Measurements from ENCODE around the gene ATF4.
A peak's percentile ranks its signal among the peaks of the same experiment; 100 is the strongest.

The ATF4 gene

GRCh38 chr22:39473851-39474250 lies 46.5 kb upstream of the ATF4 start:
- H3K4me2 ChIP-seq (ENCODE audit: low read depth, low read length): peak overlapping the region; percentile 84; the same call in 1 of the 2 replicates
- H3K36me3 ChIP-seq (replicated peaks; ENCODE audit: insufficient read depth, low read length): peaks cover 3% of the 10 kb centered on the region; the same call in 1 of the 2 replicates
- H3K4me3 ChIP-seq (ENCODE audit: low read length): no peak overlapping the region
- H3F3A ChIP-seq (ENCODE audit: insufficient read depth, low read length): peaks cover 27% of the 10 kb centered on the region
- no peak overlapping the region for H3K27ac ChIP-seq (ENCODE audit: low read length)
- no peaks in the 10 kb centered on the region for H3K9me3 ChIP-seq (replicated peaks; ENCODE audit: insufficient read depth, low read length)
- no peak for DNase-seq
- H3K9me2 ChIP-seq (replicated peaks; ENCODE audit: insufficient read depth, low read length): no peaks in the 10 kb centered on the region
- no peak for TF ChIP-seq CTCF (IDR thresholded peaks at IDR 0.05; ENCODE audit: low read length)
- no peak overlapping the region for H3K9ac ChIP-seq (ENCODE audit: low read length)
- H4K20me1 ChIP-seq (ENCODE audit: insufficient read depth, low read length): no peaks in the 10 kb centered on the region
- H3K27me3 ChIP-seq (replicated peaks; ENCODE audit: insufficient read depth, low read length): no peaks in the 10 kb centered on the region
- peaks cover 32% of the 10 kb centered on the region for H3K4me1 ChIP-seq (ENCODE audit: low read length)
- H2AFZ ChIP-seq (ENCODE audit: low read length): no peak overlapping the region
- peaks cover 86% of the 10 kb centered on the region for H3K79me2 ChIP-seq (ENCODE audit: low read length)

DNA sequence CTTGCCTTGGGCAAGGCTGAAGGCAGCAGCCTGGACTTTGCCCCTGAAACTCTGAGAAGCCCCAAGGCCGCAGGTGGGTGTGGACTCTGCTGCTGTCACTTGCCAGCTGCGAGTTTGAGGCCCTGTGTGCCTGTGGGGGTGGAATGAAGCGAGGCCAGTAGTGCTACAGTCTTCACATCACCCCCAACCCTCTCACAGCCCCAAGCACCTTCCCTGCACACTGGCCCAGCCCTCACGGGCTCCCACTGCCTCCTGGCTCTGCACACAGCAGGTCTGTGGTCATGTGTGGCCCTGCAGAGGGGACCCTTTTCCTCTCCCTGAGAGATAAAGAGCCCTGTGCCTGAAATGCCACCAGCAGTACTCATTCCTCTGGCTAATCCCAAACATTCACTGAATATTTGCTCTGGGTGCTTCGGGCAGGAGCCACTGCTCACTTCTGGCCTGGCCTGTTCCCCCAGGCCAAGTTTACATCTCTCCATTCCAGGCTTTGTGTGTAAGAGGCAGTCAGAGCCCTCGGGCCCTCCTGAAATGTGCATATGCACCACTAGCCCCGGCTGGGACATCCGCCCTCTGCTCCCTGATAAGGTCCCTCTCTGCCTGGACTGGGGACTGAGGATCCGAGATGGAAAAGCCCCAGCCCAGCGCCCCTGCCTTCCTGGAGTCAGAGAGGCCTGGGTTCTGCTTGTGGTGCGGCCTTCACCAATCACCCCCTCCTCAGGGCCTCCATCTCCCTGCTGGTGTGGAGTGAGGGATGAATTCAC lies 45.8 kb upstream of the ATF4 start:
- no peak for DNase-seq
- Histone ChIP-seq H3K4me1 (ENCODE audit: low read length) (peaks cover 32% of the 10 kb centered on the region), H3K36me3 (replicated peaks; ENCODE audit: insufficient read depth, low read length) (peaks cover 3% of the 10 kb centered on the region; the same call in 1 of the 2 replicates), H3K9me2 (replicated peaks; ENCODE audit: insufficient read depth, low read length) (no peaks in the 10 kb centered on the region), H3K27me3 (replicated peaks; ENCODE audit: insufficient read depth, low read length) (no peaks in the 10 kb centered on the region), H3F3A (ENCODE audit: insufficient read depth, low read length) (peaks cover 27% of the 10 kb centered on the region), H2AFZ (ENCODE audit: low read length) (no peak overlapping the region), H3K27ac (ENCODE audit: low read length) (no peak overlapping the region), H3K9me3 (replicated peaks; ENCODE audit: insufficient read depth, low read length) (no peaks in the 10 kb centered on the region), H3K9ac (ENCODE audit: low read length) (no peak overlapping the region), H3K4me3 (ENCODE audit: low read length) (no peak overlapping the region), H3K79me2 (ENCODE audit: low read length) (peaks cover 86% of the 10 kb centered on the region), H3K4me2 (ENCODE audit: low read depth, low read length) (no peak overlapping the region), H4K20me1 (ENCODE audit: insufficient read depth, low read length) (no peaks in the 10 kb centered on the region)
- TF ChIP-seq EZH2phosphoT487 (IDR thresholded peaks at IDR 0.05; ENCODE audit: low read length) (no peak), CTCF (IDR thresholded peaks at IDR 0.05; ENCODE audit: low read length) (no peak), EZH2 (optimal IDR thresholded peaks at IDR 0.05; ENCODE audit: low read depth, low read length) (no peak)

DNA sequence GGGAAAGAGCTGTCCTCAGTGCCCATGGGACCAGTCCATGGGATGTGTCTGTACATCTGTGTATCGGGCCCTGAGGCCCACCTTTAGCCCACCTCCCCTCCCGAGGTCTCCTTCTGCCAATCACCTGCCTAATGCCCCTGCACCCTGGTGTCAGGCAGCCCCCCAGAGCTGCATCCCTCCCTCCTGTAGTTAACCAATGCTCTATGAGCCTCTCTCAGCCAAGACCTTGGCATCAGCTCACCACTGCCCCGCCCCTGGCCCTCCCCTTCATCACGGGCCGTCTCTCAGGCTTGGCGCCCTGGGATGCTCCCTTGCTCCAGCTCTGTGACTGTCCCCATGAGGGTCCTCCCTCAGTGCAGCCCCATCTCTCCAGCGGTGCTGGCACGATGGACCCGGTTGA lies 45.0 kb upstream of the ATF4 start:
- no peak overlapping the region for H3K4me2 ChIP-seq (ENCODE audit: low read depth, low read length)
- no peaks in the 10 kb centered on the region for H4K20me1 ChIP-seq (ENCODE audit: insufficient read depth, low read length)
- peaks cover 31% of the 10 kb centered on the region for H3K4me1 ChIP-seq (ENCODE audit: low read length)

More for the DNA sequence above, 45.0 kb upstream of the ATF4 start:
- peaks cover 3% of the 10 kb centered on the region; the same call in 1 of the 2 replicates for H3K36me3 ChIP-seq (replicated peaks; ENCODE audit: insufficient read depth, low read length)
- no peaks in the 10 kb centered on the region for H3K27me3 ChIP-seq (replicated peaks; ENCODE audit: insufficient read depth, low read length)
- H3K9ac ChIP-seq (ENCODE audit: low read length): no peak overlapping the region
- peaks cover 27% of the 10 kb centered on the region for H3F3A ChIP-seq (ENCODE audit: insufficient read depth, low read length)
- no peak for DNase-seq
- no peak overlapping the region for H2AFZ ChIP-seq (ENCODE audit: low read length)
- H3K4me3 ChIP-seq (ENCODE audit: low read length): no peak overlapping the region
- no peaks in the 10 kb centered on the region for H3K9me3 ChIP-seq (replicated peaks; ENCODE audit: insufficient read depth, low read length)
- no peaks in the 10 kb centered on the region for H3K9me2 ChIP-seq (replicated peaks; ENCODE audit: insufficient read depth, low read length)
- no peak overlapping the region for H3K27ac ChIP-seq (ENCODE audit: low read length)
- peaks cover 86% of the 10 kb centered on the region for H3K79me2 ChIP-seq (ENCODE audit: low read length)
- TF ChIP-seq CTCF (IDR thresholded peaks at IDR 0.05; ENCODE audit: low read length) (no peak), EZH2 (optimal IDR thresholded peaks at IDR 0.05; ENCODE audit: low read depth, low read length) (no peak), EZH2phosphoT487 (IDR thresholded peaks at IDR 0.05; ENCODE audit: low read length) (no peak)

Measured in MM.1S (cell line).